Fibroblast of villous mesenchyme (primary cell): ENCODE results near the gene TIAM1. TPM values are rescaled to one million over a fixed set of nuclear protein-coding genes. Genes with fewer than 3 reads are reported as not detected.
A peak's percentile ranks its signal among the peaks of the same experiment; 100 is the strongest.

ENCODE experiments used
- DNase-seq: peaks from one replicate; pipeline ENCODE4 v3.0.0-alpha.2; 2010; ENCODE audit warnings: low read depth
- H3K4me3 ChIP-seq: 2 replicates; pipeline ENCODE4 v1.5.1; 2011; ENCODE audit warnings: low read depth, mild to moderate bottlenecking, low read length
- CTCF ChIP-seq: IDR thresholded peaks from 2 replicates; pipeline ENCODE4 v1.5.1; 2012; ENCODE audit warnings: low read depth, mild to moderate bottlenecking, low read length; ENCODE audit not compliant: insufficient read depth
- total RNA-seq: library from RNA; depleted of rRNA; stranded (reverse); fragments of >200 nt; gene quantifications from 2 replicates; pipeline ENCODE4 v1.2.3, GENCODE V29; 2012

The TIAM1 gene
- total RNA-seq, 1 donor: 0.43 TPM

GRCh38 chr21:31281561-31281960 lies 62.5 kb downstream of the TIAM1 start:
- H3K4me3 ChIP-seq: no peak overlapping the region
- TF ChIP-seq CTCF: no peak
- no peak for DNase-seq

GRCh38 chr21:31279986-31280385 lies 64.1 kb downstream of the TIAM1 start:
- no peak overlapping the region for H3K4me3 ChIP-seq
- no peak for TF ChIP-seq CTCF
- no peak for DNase-seq

GRCh38 chr21:31279214-31279613 lies 64.8 kb downstream of the TIAM1 start:
- DNase-seq: no peak
- TF ChIP-seq CTCF: no peak
- H3K4me3 ChIP-seq: no peak overlapping the region

- TF ChIP-seq CTCF: no peak
- peak; percentile 10 for DNase-seq
- no peak overlapping the region for H3K4me3 ChIP-seq
Measured at GRCh38 chr21:31278511-31279130, 65.4 kb downstream of the TIAM1 start.

GRCh38 chr21:31276663-31277062 lies 67.4 kb downstream of the TIAM1 start:
- no peak overlapping the region for H3K4me3 ChIP-seq
- no peak for DNase-seq
- no peak for TF ChIP-seq CTCF

- no peak overlapping the region for H3K4me3 ChIP-seq
- DNase-seq: no peak
- TF ChIP-seq CTCF: no peak
Measured at GRCh38 chr21:31275901-31276300, 68.2 kb downstream of the TIAM1 start.

- DNase-seq: no peak
- no peak overlapping the region for H3K4me3 ChIP-seq
- TF ChIP-seq CTCF: no peak
Measured at GRCh38 chr21:31273278-31273677, 70.8 kb downstream of the TIAM1 start.
